ENCODE data around the gene GON7.

GON7 gene

GRCh38 chr14:93231129-93231979 lies 24.5 kb upstream of the GON7 start:
- no peak for DNase-seq
- Histone ChIP-seq H3K27ac (ENCODE audit: insufficient read depth, low read length, poor library complexity, severe bottlenecking) (no peak overlapping the region), H3K4me3 (ENCODE audit: insufficient read depth, low read depth, low read length, poor library complexity, severe bottlenecking) (no peak overlapping the region), H3K36me3 (ENCODE audit: control insufficient read depth, insufficient read depth, low read length) (peaks cover 16% of the 10 kb centered on the region), H3K27me3 (replicated peaks; ENCODE audit: control insufficient read depth, insufficient read depth, low read length, poor library complexity, severe bottlenecking) (no peaks in the 10 kb centered on the region), H3K9me3 (ENCODE audit: control insufficient read depth, low read length) (no peaks in the 10 kb centered on the region), H3K4me1 (ENCODE audit: control insufficient read depth, insufficient read depth, low read length, poor library complexity, severe bottlenecking) (no peaks in the 10 kb centered on the region)

- no peak overlapping the region for H3K4me3 ChIP-seq (ENCODE audit: insufficient read depth, low read depth, low read length, poor library complexity, severe bottlenecking)
- H3K9me3 ChIP-seq (ENCODE audit: control insufficient read depth, low read length): no peaks in the 10 kb centered on the region
- no peak for DNase-seq
- H3K27ac ChIP-seq (ENCODE audit: insufficient read depth, low read length, poor library complexity, severe bottlenecking): no peak overlapping the region
- H3K27me3 ChIP-seq (replicated peaks; ENCODE audit: control insufficient read depth, insufficient read depth, low read length, poor library complexity, severe bottlenecking): no peaks in the 10 kb centered on the region
- no peaks in the 10 kb centered on the region for H3K4me1 ChIP-seq (ENCODE audit: control insufficient read depth, insufficient read depth, low read length, poor library complexity, severe bottlenecking)
- H3K36me3 ChIP-seq (ENCODE audit: control insufficient read depth, insufficient read depth, low read length): peaks cover 16% of the 10 kb centered on the region
Observed at GRCh38 chr14:93230539-93230938, 23.7 kb upstream of the GON7 start.

DNA sequence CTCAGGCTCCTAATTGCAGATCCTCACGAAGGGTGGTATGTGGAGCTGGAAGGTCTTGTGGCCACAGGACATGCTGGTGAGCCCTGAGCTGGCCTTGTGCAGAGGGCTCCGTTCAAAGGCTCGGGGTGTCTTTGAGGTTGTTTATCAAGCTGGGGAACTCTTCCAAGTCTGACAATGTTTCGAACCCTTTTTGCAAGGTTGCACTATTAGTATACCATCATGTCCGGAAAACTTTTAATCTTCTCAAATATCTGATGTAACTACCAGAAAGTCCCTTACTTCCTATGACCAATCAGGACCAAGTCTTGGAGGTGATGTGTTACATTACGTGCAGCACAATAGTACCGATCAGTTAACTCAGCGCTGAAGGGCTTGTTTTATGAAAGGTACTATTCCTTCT lies 21.7 kb upstream of the GON7 start:
- H3K9me3 ChIP-seq (ENCODE audit: control insufficient read depth, low read length): no peaks in the 10 kb centered on the region
- peaks cover 28% of the 10 kb centered on the region for H3K36me3 ChIP-seq (ENCODE audit: control insufficient read depth, insufficient read depth, low read length)
- H3K4me3 ChIP-seq (ENCODE audit: insufficient read depth, low read depth, low read length, poor library complexity, severe bottlenecking): no peak overlapping the region
- no peak overlapping the region for H3K27ac ChIP-seq (ENCODE audit: insufficient read depth, low read length, poor library complexity, severe bottlenecking)
- DNase-seq: no peak
- no peaks in the 10 kb centered on the region for H3K4me1 ChIP-seq (ENCODE audit: control insufficient read depth, insufficient read depth, low read length, poor library complexity, severe bottlenecking)
- H3K27me3 ChIP-seq (replicated peaks; ENCODE audit: control insufficient read depth, insufficient read depth, low read length, poor library complexity, severe bottlenecking): no peaks in the 10 kb centered on the region

- H3K27ac ChIP-seq (ENCODE audit: insufficient read depth, low read length, poor library complexity, severe bottlenecking): no peak overlapping the region
- peaks cover 47% of the 10 kb centered on the region for H3K36me3 ChIP-seq (ENCODE audit: control insufficient read depth, insufficient read depth, low read length)
- no peak overlapping the region for H3K4me3 ChIP-seq (ENCODE audit: insufficient read depth, low read depth, low read length, poor library complexity, severe bottlenecking)
- H3K4me1 ChIP-seq (ENCODE audit: control insufficient read depth, insufficient read depth, low read length, poor library complexity, severe bottlenecking): no peaks in the 10 kb centered on the region
- no peaks in the 10 kb centered on the region for H3K9me3 ChIP-seq (ENCODE audit: control insufficient read depth, low read length)
- H3K27me3 ChIP-seq (replicated peaks; ENCODE audit: control insufficient read depth, insufficient read depth, low read length, poor library complexity, severe bottlenecking): no peaks in the 10 kb centered on the region
- DNase-seq: no peak
Observed at GRCh38 chr14:93223565-93223964, 16.7 kb upstream of the GON7 start.

GRCh38 chr14:93220509-93220908 lies 13.6 kb upstream of the GON7 start:
- DNase-seq: no peak
- H3K4me3 ChIP-seq (ENCODE audit: insufficient read depth, low read depth, low read length, poor library complexity, severe bottlenecking): no peak overlapping the region
- H3K9me3 ChIP-seq (ENCODE audit: control insufficient read depth, low read length): no peaks in the 10 kb centered on the region
- H3K27ac ChIP-seq (ENCODE audit: insufficient read depth, low read length, poor library complexity, severe bottlenecking): no peak overlapping the region
- H3K4me1 ChIP-seq (ENCODE audit: control insufficient read depth, insufficient read depth, low read length, poor library complexity, severe bottlenecking): no peaks in the 10 kb centered on the region
- peaks cover 51% of the 10 kb centered on the region for H3K36me3 ChIP-seq (ENCODE audit: control insufficient read depth, insufficient read depth, low read length)
- H3K27me3 ChIP-seq (replicated peaks; ENCODE audit: control insufficient read depth, insufficient read depth, low read length, poor library complexity, severe bottlenecking): no peaks in the 10 kb centered on the region

DNA sequence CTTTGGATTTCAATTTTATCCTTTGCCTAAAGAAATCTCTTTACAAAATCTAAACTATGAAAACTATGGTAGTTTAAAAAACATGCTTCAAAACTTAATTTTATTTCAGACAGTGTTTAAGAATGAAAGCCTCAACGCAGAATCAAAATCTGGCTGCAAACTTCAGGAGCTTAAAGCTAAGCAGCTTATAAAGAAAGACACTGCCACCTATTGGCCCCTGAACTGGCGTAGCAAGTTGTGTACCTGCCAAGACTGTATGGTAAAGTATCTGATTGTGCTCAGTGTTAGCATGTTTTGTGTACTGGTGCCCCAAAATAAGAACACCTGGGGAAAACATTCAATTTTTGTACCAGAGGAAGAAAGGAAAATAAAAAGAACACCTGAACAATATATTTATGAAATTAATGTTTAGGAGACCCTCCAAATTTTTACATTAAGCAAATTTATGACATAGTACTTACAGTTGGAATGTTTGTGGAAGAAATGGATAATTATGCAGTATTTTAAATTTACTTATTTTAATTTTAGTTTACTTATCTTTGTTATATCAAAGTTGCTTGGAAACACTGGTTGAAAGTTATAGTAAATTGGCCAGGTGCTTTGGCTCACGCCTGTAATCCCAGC lies 12.3 kb upstream of the GON7 start:
- Histone ChIP-seq H3K27ac (ENCODE audit: insufficient read depth, low read length, poor library complexity, severe bottlenecking) (no peak overlapping the region), H3K36me3 (ENCODE audit: control insufficient read depth, insufficient read depth, low read length) (peaks cover 50% of the 10 kb centered on the region), H3K4me3 (ENCODE audit: insufficient read depth, low read depth, low read length, poor library complexity, severe bottlenecking) (no peak overlapping the region), H3K27me3 (replicated peaks; ENCODE audit: control insufficient read depth, insufficient read depth, low read length, poor library complexity, severe bottlenecking) (no peaks in the 10 kb centered on the region), H3K4me1 (ENCODE audit: control insufficient read depth, insufficient read depth, low read length, poor library complexity, severe bottlenecking) (no peaks in the 10 kb centered on the region), H3K9me3 (ENCODE audit: control insufficient read depth, low read length) (no peaks in the 10 kb centered on the region)
- DNase-seq: peak in 2 of 3 donors; percentile 22 to 36

DNA sequence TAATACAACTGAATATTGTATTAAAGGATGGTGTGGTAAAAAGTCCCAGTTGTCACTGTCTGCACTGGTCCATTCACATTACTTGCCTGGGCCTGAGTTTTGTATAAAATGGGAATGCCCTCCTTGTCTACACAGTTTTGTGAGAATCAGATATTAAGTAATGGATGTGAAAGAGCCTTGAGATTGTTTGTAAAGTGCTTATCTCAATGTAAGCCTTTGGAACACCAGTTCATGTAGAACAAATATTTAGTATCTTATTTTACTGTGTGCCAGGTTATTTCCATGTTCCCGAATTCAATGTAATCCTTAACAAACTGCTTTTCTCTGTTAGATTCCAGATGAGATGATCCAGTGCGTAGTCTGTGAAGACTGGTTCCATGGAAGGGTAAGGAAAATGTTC lies 7.7 kb upstream of the GON7 start:
- no peak for DNase-seq
- Histone ChIP-seq H3K4me3 (ENCODE audit: insufficient read depth, low read depth, low read length, poor library complexity, severe bottlenecking) (no peak overlapping the region), H3K36me3 (ENCODE audit: control insufficient read depth, insufficient read depth, low read length) (peaks cover 33% of the 10 kb centered on the region), H3K9me3 (ENCODE audit: control insufficient read depth, low read length) (no peaks in the 10 kb centered on the region), H3K27me3 (replicated peaks; ENCODE audit: control insufficient read depth, insufficient read depth, low read length, poor library complexity, severe bottlenecking) (no peaks in the 10 kb centered on the region), H3K4me1 (ENCODE audit: control insufficient read depth, insufficient read depth, low read length, poor library complexity, severe bottlenecking) (no peaks in the 10 kb centered on the region), H3K27ac (ENCODE audit: insufficient read depth, low read length, poor library complexity, severe bottlenecking) (no peak overlapping the region)

DNA sequence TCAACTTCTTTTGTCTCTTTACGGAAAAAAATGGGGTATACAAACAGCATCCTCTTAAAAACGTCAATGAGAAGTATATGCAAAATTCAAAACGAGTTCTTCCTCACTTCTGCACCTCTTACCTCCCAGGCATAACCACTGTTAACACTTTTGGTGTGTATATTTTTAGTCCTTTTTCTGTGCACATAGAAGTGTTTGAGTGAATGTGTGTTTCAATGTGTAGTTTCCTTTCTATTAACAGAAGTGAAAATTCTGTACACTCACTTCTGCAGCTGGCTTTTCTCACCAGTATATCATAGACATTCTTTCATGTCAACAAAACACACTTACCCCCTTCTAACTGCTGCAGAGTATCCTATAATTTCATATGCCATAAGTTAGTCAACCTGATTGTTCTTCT lies 5.6 kb upstream of the GON7 start:
- H3K27ac ChIP-seq (ENCODE audit: insufficient read depth, low read length, poor library complexity, severe bottlenecking): no peak overlapping the region
- H3K9me3 ChIP-seq (ENCODE audit: control insufficient read depth, low read length): no peaks in the 10 kb centered on the region
- no peaks in the 10 kb centered on the region for H3K27me3 ChIP-seq (replicated peaks; ENCODE audit: control insufficient read depth, insufficient read depth, low read length, poor library complexity, severe bottlenecking)
- H3K36me3 ChIP-seq (ENCODE audit: control insufficient read depth, insufficient read depth, low read length): peaks cover 31% of the 10 kb centered on the region
- H3K4me1 ChIP-seq (ENCODE audit: control insufficient read depth, insufficient read depth, low read length, poor library complexity, severe bottlenecking): peaks cover 7% of the 10 kb centered on the region
- no peak overlapping the region for H3K4me3 ChIP-seq (ENCODE audit: insufficient read depth, low read depth, low read length, poor library complexity, severe bottlenecking)
- no peak for DNase-seq

DNA sequence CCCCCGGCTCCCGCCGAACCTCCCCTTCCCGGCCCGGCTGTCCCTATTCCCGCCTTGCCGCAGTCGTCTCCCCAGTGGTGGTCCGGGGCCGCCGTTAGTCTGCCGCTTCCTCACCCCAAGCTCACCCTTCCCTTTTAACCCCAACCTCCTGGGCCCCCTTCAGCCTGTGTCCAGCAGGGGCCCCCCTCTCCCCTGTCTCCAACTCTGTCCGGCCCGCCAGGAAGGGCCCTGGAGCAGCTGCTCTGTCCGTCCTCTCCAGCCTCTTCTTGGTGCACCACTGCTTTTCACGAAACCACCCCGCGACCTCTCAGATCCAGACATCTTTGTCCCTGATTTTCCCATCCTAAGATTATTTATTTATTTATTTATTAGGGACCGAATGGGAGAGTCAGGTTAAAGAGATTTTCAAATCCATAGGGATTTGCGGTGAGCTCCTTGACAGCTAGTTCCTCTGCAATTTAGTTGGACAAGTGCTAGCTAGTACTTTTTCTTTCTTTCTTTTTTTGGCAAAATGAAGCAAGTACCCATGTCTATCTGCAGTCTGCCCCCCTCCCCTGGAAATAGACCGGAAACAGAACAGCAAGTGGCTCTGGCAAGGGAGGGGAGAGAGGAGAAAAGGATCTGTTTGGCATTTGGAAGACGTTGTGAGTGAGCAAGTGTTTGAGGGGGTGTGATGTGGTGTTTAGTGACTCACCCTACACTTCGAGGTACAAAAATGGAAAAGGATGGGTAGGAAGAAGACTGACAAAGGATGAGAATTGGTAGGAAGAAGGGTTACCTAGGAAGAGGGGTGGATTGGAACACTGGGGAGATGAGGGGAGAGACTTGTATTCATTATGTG lies 823 bp upstream of the GON7 start:
- Histone ChIP-seq H3K36me3 (ENCODE audit: control insufficient read depth, insufficient read depth, low read length) (peaks cover 8% of the 10 kb centered on the region), H3K27ac (ENCODE audit: insufficient read depth, low read length, poor library complexity, severe bottlenecking) (peak overlapping the region; percentile 75), H3K4me3 (ENCODE audit: insufficient read depth, low read depth, low read length, poor library complexity, severe bottlenecking) (peak overlapping the region; percentile 89), H3K9me3 (ENCODE audit: control insufficient read depth, low read length) (no peaks in the 10 kb centered on the region), H3K4me1 (ENCODE audit: control insufficient read depth, insufficient read depth, low read length, poor library complexity, severe bottlenecking) (peaks cover 17% of the 10 kb centered on the region), H3K27me3 (replicated peaks; ENCODE audit: control insufficient read depth, insufficient read depth, low read length, poor library complexity, severe bottlenecking) (no peaks in the 10 kb centered on the region)
- no peak for DNase-seq

Measured in effector memory CD4-positive, alpha-beta T cell (primary cell).